HG03108 (cell line): ENCODE data around the gene OXER1.

Source experiments
- ATAC-seq: cut with Tn5 transposase; IDR thresholded peaks from one replicate; pipeline ENCODE4 v1.9.1; 2021; ENCODE audit warnings: moderate library complexity; ENCODE audit not compliant: unreplicated experiment

Gene OXER1

GRCh38 chr2:42794271-42795046, 30.5 kb upstream of the OXER1 start:
- no peak for ATAC-seq

GRCh38 chr2:42793334-42794270, 29.7 kb upstream of the OXER1 start:
- ATAC-seq = no peak

- ATAC-seq = no peak
These were observed 28.8 kb upstream of the OXER1 start, which contains the start of gene HAAO for GRCh38 chr2:42792583-42793333. Gene HAAO, minus strand, starts transcription at chr2:42792583. Its CDS starts 47 bp downstream, at chr2:42792536.

GRCh38 chr2:42792087-42792582, 28.2 kb upstream of the OXER1 start:
- no peak for ATAC-seq

- no peak for ATAC-seq
These were observed 27.7 kb upstream of the OXER1 start for GRCh38 chr2:42791606-42792005.

GRCh38 chr2:42789751-42790150, 25.8 kb upstream of the OXER1 start:
- ATAC-seq = no peak

GRCh38 chr2:42788882-42789281, 24.9 kb upstream of the OXER1 start:
- no peak for ATAC-seq

GRCh38 chr2:42788478-42788793, 24.5 kb upstream of the OXER1 start:
- no peak for ATAC-seq

- ATAC-seq = no peak
These were observed 24.0 kb upstream of the OXER1 start for GRCh38 chr2:42787788-42788477.

GRCh38 chr2:42787424-42787787, 23.5 kb upstream of the OXER1 start:
- no peak for ATAC-seq

GRCh38 chr2:42786561-42787345, 22.8 kb upstream of the OXER1 start:
- ATAC-seq = no peak

- ATAC-seq = no peak
These were observed 20.4 kb upstream of the OXER1 start for GRCh38 chr2:42784204-42784880.

- no peak for ATAC-seq
These were observed 19.6 kb upstream of the OXER1 start for GRCh38 chr2:42783511-42783910.

- ATAC-seq = no peak
These were observed 17.2 kb upstream of the OXER1 start for GRCh38 chr2:42781181-42781580.

GRCh38 chr2:42777883-42778805, 14.2 kb upstream of the OXER1 start:
- ATAC-seq = no peak

GRCh38 chr2:42775810-42776209, 11.9 kb upstream of the OXER1 start:
- ATAC-seq = no peak

GRCh38 chr2:42775186-42775585, 11.3 kb upstream of the OXER1 start:
- ATAC-seq = no peak

GRCh38 chr2:42771546-42772153, 7.7 kb upstream of the OXER1 start:
- ATAC-seq = no peak
